Brain microvascular endothelial cell (primary cell): ENCODE measurements around the gene SHMT2.

Source experiments
- DNase-seq: peaks from one replicate; pipeline ENCODE4 v3.0.0-alpha.2; 2020
- H3K27ac ChIP-seq: fragments of 250-450 bp; sonication (Bioruptor Pico); 2 replicates; pipeline ENCODE4 v1.5.1; 2020; ENCODE audit warnings: mild to moderate bottlenecking, moderate library complexity
- H3K27me3 ChIP-seq: fragments of 250-450 bp; sonication (Bioruptor Pico); replicated peaks from 2 replicates; pipeline ENCODE4 v1.5.1; 2020; ENCODE audit warnings: mild to moderate bottlenecking
- H3K36me3 ChIP-seq: fragments of 250-450 bp; sonication (Bioruptor Pico); replicated peaks from 2 replicates; pipeline ENCODE4 v1.5.1; 2020; ENCODE audit warnings: mild to moderate bottlenecking
- H3K4me3 ChIP-seq: 2 replicates; pipeline ENCODE4 v1.5.1; 2011; ENCODE audit warnings: low read depth, mild to moderate bottlenecking, control low read depth, low read length, moderate library complexity
- in situ Hi-C: cut with HindIII; loops from 2 replicates; pipeline ENCODE4 v1.10.0; 2017; ENCODE audit warnings: low sequenced_read_pairs, low pct_ligation_motif_present
- TF ChIP-seq, protein P1 (sequence below): IDR thresholded peaks from 2 replicates; pipeline ENCODE4 v1.5.1; 2011; ENCODE audit warnings: low read depth, mild to moderate bottlenecking, moderate library complexity, low read length, control low read depth, inconsistent platforms; ENCODE audit errors: missing control alignments

SHMT2 gene

DNA sequence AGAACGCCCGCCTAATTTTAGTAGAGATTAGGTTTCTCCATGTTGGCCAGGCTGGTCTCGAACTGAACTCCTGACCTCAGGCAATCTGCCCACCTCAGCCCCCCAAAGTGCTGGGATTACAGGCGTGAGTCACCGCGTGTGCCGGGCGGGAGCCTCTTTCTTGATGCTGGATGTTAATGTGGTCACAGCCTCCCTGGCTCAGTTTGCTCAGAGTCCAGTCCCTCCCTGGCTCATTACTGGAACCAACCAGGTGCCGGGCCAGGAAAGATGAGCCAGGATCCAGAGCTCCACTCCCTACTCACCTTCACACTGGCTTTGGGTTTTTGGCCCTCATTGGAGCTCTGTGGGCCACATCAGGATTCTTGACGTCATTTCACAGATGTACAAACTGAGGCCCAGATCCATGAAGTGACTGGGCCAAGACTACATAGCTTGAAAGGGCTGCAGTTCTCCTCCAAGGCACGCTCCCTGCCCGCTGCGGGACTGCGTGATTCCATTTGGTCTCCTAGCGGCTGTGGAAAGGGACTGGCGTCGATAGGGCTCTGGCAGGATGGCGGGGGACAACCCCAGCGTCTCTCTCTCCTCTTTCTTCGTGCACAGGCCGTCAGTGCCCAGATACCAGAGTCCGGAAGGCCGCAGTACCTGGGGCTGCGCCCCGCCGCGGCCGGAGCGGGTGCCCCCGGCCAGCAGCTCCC lies 5.1 kb upstream of the SHMT2 start:
- H3K27ac ChIP-seq, result no peak overlapping the region
- no peak overlapping the region for H3K4me3 ChIP-seq
- H3K27me3 ChIP-seq, result peaks cover 21% of the 10 kb centered on the region
- TF ChIP-seq, protein P1, sequence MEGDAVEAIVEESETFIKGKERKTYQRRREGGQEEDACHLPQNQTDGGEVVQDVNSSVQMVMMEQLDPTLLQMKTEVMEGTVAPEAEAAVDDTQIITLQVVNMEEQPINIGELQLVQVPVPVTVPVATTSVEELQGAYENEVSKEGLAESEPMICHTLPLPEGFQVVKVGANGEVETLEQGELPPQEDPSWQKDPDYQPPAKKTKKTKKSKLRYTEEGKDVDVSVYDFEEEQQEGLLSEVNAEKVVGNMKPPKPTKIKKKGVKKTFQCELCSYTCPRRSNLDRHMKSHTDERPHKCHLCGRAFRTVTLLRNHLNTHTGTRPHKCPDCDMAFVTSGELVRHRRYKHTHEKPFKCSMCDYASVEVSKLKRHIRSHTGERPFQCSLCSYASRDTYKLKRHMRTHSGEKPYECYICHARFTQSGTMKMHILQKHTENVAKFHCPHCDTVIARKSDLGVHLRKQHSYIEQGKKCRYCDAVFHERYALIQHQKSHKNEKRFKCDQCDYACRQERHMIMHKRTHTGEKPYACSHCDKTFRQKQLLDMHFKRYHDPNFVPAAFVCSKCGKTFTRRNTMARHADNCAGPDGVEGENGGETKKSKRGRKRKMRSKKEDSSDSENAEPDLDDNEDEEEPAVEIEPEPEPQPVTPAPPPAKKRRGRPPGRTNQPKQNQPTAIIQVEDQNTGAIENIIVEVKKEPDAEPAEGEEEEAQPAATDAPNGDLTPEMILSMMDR, result no peak
- no peak for DNase-seq
- no peaks in the 10 kb centered on the region for H3K36me3 ChIP-seq
- in situ Hi-C loops, result no loop called here

DNA sequence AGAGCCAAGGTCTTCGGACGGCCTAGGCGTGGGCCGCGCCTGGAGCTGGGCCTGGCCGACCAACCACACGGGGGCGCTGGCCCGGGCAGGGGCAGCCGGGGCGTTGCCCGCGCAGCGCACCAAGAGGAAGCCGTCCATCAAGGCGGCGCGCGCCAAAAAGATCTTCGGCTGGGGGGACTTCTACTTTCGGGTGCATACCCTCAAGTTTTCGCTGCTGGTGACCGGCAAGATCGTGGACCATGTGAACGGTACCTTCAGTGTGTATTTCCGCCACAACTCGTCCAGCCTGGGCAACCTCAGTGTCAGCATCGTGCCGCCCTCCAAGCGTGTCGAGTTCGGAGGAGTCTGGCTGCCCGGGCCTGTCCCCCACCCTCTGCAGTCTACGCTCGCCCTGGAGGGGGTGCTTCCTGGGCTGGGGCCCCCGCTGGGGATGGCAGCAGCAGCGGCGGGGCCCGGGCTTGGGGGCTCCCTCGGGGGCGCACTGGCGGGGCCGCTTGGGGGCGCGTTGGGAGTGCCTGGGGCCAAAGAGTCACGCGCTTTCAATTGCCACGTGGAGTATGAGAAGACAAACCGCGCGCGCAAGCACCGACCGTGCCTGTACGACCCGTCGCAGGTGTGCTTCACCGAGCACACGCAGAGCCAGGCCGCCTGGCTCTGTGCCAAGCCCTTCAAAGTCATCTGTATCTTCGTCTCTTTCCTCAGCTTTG lies 4.4 kb upstream of the SHMT2 start:
- peaks cover 16% of the 10 kb centered on the region for H3K27me3 ChIP-seq
- TF ChIP-seq, protein P1, result peak; percentile 42
- H3K36me3 ChIP-seq, result no peaks in the 10 kb centered on the region
- DNase-seq, result no peak
- no peak overlapping the region for H3K4me3 ChIP-seq
- no peak overlapping the region for H3K27ac ChIP-seq
- in situ Hi-C loops, result no loop called here

DNA sequence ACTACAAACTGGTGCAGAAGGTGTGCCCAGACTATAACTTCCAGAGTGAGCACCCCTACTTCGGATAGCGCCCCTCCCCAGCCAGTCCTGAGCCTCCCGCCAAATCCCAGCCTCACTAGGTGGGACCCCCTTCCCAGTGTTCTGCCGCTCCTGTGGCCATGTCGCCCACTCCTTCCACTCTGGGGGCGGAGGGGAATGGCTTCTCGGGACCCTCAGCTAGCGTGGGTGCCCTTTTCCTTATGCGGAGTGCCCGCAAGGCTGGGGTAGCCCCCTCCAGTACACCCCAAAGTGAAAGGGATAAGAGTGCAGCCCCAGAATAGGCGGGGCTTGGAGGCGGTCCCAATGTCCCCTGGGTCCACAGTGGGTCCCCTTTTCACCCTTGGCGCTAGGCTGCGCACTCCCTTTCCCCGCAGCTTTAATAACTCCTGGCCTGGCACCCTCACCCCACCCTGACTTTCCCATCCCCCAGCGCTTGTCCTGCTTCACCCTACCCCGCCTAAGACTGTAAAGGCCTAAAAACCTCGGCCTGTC lies 3.8 kb upstream of the SHMT2 start:
- Histone ChIP-seq H3K36me3 (no peaks in the 10 kb centered on the region), H3K4me3 (no peak overlapping the region), H3K27ac (no peak overlapping the region), H3K27me3 (peaks cover 11% of the 10 kb centered on the region)
- TF ChIP-seq, protein P1, result no peak
- DNase-seq, result no peak
- in situ Hi-C loops, result no loop called here

DNA sequence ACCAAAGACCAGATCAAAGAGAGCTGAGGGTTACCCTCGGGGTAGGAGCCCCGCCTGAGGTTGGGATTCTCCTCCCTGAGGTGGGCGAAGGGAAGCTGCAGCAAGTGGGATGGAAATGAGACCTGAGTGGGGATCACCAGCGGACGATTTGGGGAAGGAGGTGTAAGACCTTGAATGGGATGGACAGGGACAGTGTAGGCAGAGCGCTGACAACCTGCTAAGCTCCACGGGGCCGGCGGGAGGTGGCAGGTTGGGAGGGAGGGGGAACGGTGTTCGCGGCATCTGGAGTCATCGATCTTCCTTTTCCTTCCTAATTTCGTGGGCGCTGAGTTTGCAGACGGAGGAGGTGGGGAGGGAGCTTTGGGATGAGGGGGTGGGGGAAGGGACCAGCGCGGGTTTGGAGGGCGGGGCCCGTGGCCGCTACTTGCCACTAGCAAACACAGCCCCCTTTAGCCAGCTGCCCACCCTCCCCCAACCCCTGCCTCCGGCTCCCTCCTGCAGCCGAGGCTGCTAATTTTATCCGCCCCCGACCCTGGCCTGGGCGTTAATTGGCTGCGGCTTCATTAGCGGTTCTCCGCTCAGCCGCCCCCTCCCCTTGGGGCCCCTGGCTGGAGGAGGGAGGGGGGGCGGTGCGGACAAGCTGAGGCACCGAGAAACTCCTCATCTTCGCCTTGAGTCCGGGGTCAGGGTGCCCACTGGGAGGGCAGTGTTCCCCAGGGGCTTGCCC lies 2.8 kb upstream of the SHMT2 start:
- no peak overlapping the region for H3K4me3 ChIP-seq
- TF ChIP-seq, protein P1, result no peak
- H3K27ac ChIP-seq, result no peak overlapping the region
- H3K27me3 ChIP-seq, result peaks cover 3% of the 10 kb centered on the region
- peaks cover 6% of the 10 kb centered on the region for H3K36me3 ChIP-seq
- DNase-seq, result no peak
- in situ Hi-C loops, result no loop called here

DNA sequence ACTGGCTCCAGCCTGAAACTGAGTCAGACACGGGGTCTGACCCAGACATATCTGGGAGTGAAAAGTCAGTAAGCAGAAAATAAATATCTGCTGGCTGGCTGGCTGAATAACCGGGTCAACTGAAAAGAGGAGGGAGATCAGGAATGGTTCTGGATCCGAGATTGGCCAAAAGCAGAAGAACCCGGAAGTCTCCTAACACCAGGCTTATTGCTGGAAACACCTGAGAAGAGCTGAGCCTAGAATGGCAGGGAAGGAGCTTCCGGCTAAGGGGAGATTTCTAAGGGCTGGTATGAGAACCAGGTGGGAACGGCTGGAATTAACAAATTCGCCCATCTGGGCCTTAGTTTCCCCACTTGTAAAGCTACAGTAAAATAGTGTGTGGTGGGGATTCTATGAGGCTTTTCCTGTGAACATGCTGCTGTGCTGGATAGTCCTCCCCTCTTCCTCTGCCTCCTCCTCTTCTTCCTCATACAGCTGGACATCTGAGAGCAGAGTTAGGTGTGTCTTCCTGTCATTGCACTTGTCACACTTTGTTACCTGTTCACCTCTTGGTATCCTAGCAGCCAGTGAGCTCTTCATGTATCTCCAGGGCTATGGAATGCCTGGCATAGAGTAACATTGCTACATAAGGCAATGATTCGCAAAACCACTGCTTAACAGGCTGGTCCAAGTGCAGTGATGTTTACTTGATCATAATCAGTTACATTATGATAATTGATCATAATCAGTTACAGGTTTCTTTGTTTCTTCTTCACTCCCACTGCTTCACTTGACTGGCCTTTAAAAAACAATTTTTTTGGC lies 2.0 kb upstream of the SHMT2 start:
- Histone ChIP-seq H3K27me3 (no peaks in the 10 kb centered on the region), H3K4me3 (no peak overlapping the region)
- in situ Hi-C loops, result no loop called here

More for the DNA sequence above, 2.0 kb upstream of the SHMT2 start:
- Histone ChIP-seq H3K27ac (no peak overlapping the region), H3K36me3 (peaks cover 14% of the 10 kb centered on the region)
- DNase-seq, result no peak
- TF ChIP-seq, protein P1, result no peak
